Upper lobe of left lung (tissue), 6 donors: ENCODE data around the gene TNF. TPM values are rescaled to one million over a fixed set of nuclear protein-coding genes. Genes with fewer than 3 reads are reported as not detected.

Source experiments
- ATAC-seq, 2 donors: fragments of 200-7000 bp; cut with Tn5 transposase; one replicate each; pipeline ENCODE4 v1.9.1; 2022; ENCODE audit warnings: mild to moderate bottlenecking in 2 of 2, moderate library complexity in 2 of 2; ENCODE audit not compliant: low FRiP score in 2 of 2
- DNase-seq, 2 donors: peaks; one replicate each; pipeline ENCODE4 v3.0.0-alpha.2; 2019 to 2020
- H3K27ac ChIP-seq, 4 donors: fragments of 200-600 bp; sonication (generic); one replicate each; pipeline ENCODE4 v1.5.1; 2016 to 2019
- H3K27me3 ChIP-seq, 4 donors: fragments of 200-600 bp; sonication (generic); one replicate each; pipeline ENCODE4 v1.5.1; 2017 to 2019
- H3K36me3 ChIP-seq, 4 donors: fragments of 200-600 bp; sonication (generic); one replicate each; pipeline ENCODE4 v1.5.1; 2016 to 2019
- H3K4me1 ChIP-seq, 4 donors: fragments of 200-600 bp; sonication (generic); one replicate each; pipeline ENCODE4 v1.5.1; 2018 to 2019
- H3K4me3 ChIP-seq, 4 donors: fragments of 200-600 bp; sonication (generic); one replicate each; pipeline ENCODE4 v1.5.1; 2017 to 2019; ENCODE audit warnings: mild to moderate bottlenecking in 2 of 4, moderate library complexity in 1 of 4
- H3K9me3 ChIP-seq, 4 donors: fragments of 200-600 bp; sonication (generic); one replicate each; pipeline ENCODE4 v1.5.1; 2018 to 2019
- CTCF ChIP-seq, 6 experiments: fragments of 450-650 bp in 4 of 6; fragments of 200-600 bp in 2 of 6; sonication (generic) in 2 of 6; IDR thresholded peaks; one replicate each; pipeline ENCODE4 v1.5.1; 2016 to 2019; ENCODE audit warnings: antibody characterized with exemption in 6 of 6
- EP300 ChIP-seq, 4 donors: sonication (generic); formaldehyde crosslinking; IDR thresholded peaks; one replicate each; pipeline ENCODE4 v1.5.1; 2017; ENCODE audit warnings: antibody characterized with exemption in 4 of 4, control low read depth in 2 of 4
- POLR2A ChIP-seq, 4 donors: fragments of 450-650 bp; IDR thresholded peaks; one replicate each; pipeline ENCODE4 v1.5.1; 2016 to 2017; ENCODE audit warnings: antibody characterized with exemption in 4 of 4, mild to moderate bottlenecking in 2 of 4
- POLR2AphosphoS5 ChIP-seq, 2 donors: sonication (generic); formaldehyde crosslinking; IDR thresholded peaks; one replicate each; pipeline ENCODE4 v1.5.1; 2017; ENCODE audit warnings: antibody characterized with exemption in 2 of 2
- WGBS, 2 donors: methylation state at CpG; one replicate each; pipeline ENCODE4 v1.1.5; 2017 to 2018; 5-methylcytosine and 5-hydroxymethylcytosine counted together
- total RNA-seq, 6 donors: library from RNA; depleted of rRNA in 4 of 6; stranded (reverse); fragments of >200 nt in 4 of 6; gene quantifications; one replicate each; pipeline versions ENCODE4 v1.1.0 to v1.2.1, GENCODE V29; 2016 to 2021
- donor health status: DM: no; HTN: no; CAD: no; lungs with moderate emphysema.
- donor health status: DM: no; HTN: yes; CAD: no; lungs with severe emphysema.

TNF gene
- total RNA-seq, 6 donors from 2014 or later, result 0.33 to 6.6 (median 2.9) TPM

- H3K9me3 ChIP-seq, result no peaks in the 10 kb centered on the region
- DNase-seq (no peak), ATAC-seq (no peak)
- TF ChIP-seq CTCF (IDR thresholded peaks at IDR 0.05) (no peak), POLR2A (IDR thresholded peaks at IDR 0.05) (no peak), POLR2AphosphoS5 (IDR thresholded peaks at IDR 0.05) (no peak), EP300 (IDR thresholded peaks at IDR 0.05) (no peak)
- H3K27ac ChIP-seq, result no peak overlapping the region
- no peak overlapping the region for H3K4me3 ChIP-seq
- 66 to 70% methylated on average over 9 of the region's 9 CpGs for WGBS, 2 donors
- H3K27me3 ChIP-seq, result no peaks in the 10 kb centered on the region
- peaks cover 54 to 90% (median 83%) of the 10 kb centered on the region in 4 donors for H3K36me3 ChIP-seq
- no peaks in the 10 kb centered on the region for H3K4me1 ChIP-seq
These were observed 42.5 kb upstream of the TNF start for GRCh38 chr6:31532644-31533454.

- no peak for ATAC-seq
- no peaks in the 10 kb centered on the region for H3K27me3 ChIP-seq
- no peak overlapping the region for H3K4me3 ChIP-seq
- no peak overlapping the region for H3K27ac ChIP-seq
- peaks cover 0 to 4% (median 3%) of the 10 kb centered on the region in 4 donors for H3K4me1 ChIP-seq
- H3K9me3 ChIP-seq, result no peaks in the 10 kb centered on the region
- no peak for DNase-seq
- WGBS, 2 donors, result 89 to 91% methylated on average over 1 of the region's 1 CpG
- TF ChIP-seq POLR2AphosphoS5 (IDR thresholded peaks at IDR 0.05) (no peak), EP300 (IDR thresholded peaks at IDR 0.05) (no peak), POLR2A (IDR thresholded peaks at IDR 0.05) (no peak), CTCF (IDR thresholded peaks at IDR 0.05) (no peak)
- H3K36me3 ChIP-seq, result peaks cover 56 to 96% (median 88%) of the 10 kb centered on the region in 4 donors
These were observed 41.9 kb upstream of the TNF start for GRCh38 chr6:31533455-31533841.

GRCh38 chr6:31534011-31534410 is 41.4 kb upstream of the TNF start:
- peaks cover 4 to 10% (median 9%) of the 10 kb centered on the region in 4 donors for H3K4me1 ChIP-seq
- ATAC-seq (no peak), DNase-seq (no peak)
- no peak overlapping the region for H3K27ac ChIP-seq
- 89 to 90% methylated on average over 6 of the region's 6 CpGs for WGBS, 2 donors
- no peaks in the 10 kb centered on the region for H3K9me3 ChIP-seq
- TF ChIP-seq CTCF (IDR thresholded peaks at IDR 0.05), result no peak
- no peak for TF ChIP-seq EP300 (IDR thresholded peaks at IDR 0.05)
- TF ChIP-seq POLR2AphosphoS5 (IDR thresholded peaks at IDR 0.05), result no peak
- no peak for TF ChIP-seq POLR2A (IDR thresholded peaks at IDR 0.05)
- H3K27me3 ChIP-seq, result no peaks in the 10 kb centered on the region
- H3K4me3 ChIP-seq, result no peak overlapping the region
- H3K36me3 ChIP-seq, result peaks cover 56 to 98% (median 94%) of the 10 kb centered on the region in 4 donors

- WGBS, 2 donors, result 90 to 92% methylated on average over 24 of the region's 24 CpGs
- no peaks in the 10 kb centered on the region for H3K9me3 ChIP-seq
- no peaks in the 10 kb centered on the region for H3K27me3 ChIP-seq
- ATAC-seq (no peak), DNase-seq (peak in 1 of 2 donors; percentile 64)
- peaks cover 56 to 100% (median 98%) of the 10 kb centered on the region in 4 donors for H3K36me3 ChIP-seq
- no peak for TF ChIP-seq POLR2AphosphoS5 (IDR thresholded peaks at IDR 0.05)
- no peak for TF ChIP-seq EP300 (IDR thresholded peaks at IDR 0.05)
- TF ChIP-seq POLR2A (IDR thresholded peaks at IDR 0.05), result no peak
- no peak for TF ChIP-seq CTCF (IDR thresholded peaks at IDR 0.05)
- H3K4me3 ChIP-seq, result no peak overlapping the region
- no peak overlapping the region for H3K27ac ChIP-seq
- peaks cover 10 to 15% (median 15%) of the 10 kb centered on the region in 4 donors for H3K4me1 ChIP-seq
These were observed 40.8 kb upstream of the TNF start for GRCh38 chr6:31534521-31535040.
